HG02763 (cell line): Measurements from ENCODE around the gene ITGA1.

Source experiments
- ATAC-seq: cut with Tn5 transposase; IDR thresholded peaks from one replicate; pipeline ENCODE4 v1.9.1; 2021; ENCODE audit warnings: mild to moderate bottlenecking, moderate library complexity; ENCODE audit not compliant: unreplicated experiment

Gene ITGA1

GRCh38 chr5:52990528-52990925 is 202.8 kb downstream of the ITGA1 start:
- no peak for ATAC-seq

DNA sequence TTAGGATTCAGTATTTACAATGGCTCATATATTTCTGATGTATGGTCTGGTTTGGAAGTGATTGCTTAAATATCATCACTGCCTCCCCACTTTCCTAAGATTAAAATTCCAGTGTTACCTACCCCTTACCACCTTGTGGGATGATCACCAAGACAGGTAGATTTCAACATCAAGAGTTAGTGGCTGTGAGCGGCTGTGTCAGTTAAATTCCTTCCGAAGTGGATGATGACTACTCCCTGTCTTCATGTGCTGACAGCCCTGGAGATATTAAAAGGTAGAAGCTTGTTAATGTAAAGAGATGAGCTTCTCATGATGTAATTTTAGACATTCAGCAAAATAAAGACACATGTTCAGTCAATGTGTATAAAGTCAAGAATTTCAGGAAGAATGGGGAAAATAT is 205.7 kb downstream of the ITGA1 start:
- ATAC-seq, result no peak

DNA sequence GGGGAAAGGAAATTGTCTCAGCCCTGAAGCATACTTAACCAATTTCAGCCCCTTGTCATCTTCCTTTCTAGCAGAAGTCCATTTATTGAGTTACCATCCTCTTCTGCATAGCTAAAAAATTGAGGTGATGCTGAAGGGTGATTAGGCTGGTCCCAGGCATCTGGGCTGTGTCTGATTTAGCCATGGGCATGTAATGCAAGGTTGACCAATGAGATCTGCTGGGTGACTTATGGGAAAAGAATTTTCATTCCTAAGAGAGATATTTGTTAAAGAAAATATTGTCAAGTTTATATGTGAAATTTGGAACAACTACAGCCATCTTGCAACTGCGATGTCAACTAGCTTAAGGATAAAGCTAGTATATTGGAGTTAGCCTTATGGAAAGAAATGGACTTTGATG is 206.6 kb downstream of the ITGA1 start:
- ATAC-seq, result no peak

GRCh38 chr5:52995095-52995494 is 207.4 kb downstream of the ITGA1 start:
- no peak for ATAC-seq

DNA sequence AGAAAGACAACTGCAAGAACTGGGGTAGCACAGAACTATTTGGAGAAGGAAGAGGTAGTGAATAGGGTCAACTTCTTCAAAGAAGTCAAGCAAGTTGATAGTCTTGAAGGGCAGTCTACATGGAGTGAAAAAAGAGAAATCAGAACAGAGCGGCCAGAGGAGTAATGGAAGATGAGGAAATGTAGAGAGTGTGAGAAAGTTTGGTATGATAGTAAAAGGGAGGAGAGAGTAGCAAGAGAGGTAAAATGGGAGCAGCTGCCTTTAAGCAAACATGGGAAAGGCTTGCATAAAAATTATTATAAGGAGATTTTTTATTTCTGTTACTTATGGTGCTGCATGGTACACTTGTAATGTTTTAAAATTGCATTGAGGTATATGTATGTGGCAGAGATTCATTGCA is 208.2 kb downstream of the ITGA1 start:
- ATAC-seq, result no peak

- ATAC-seq, result no peak
Observed at GRCh38 chr5:52996979-52997378, 209.3 kb downstream of the ITGA1 start.

DNA sequence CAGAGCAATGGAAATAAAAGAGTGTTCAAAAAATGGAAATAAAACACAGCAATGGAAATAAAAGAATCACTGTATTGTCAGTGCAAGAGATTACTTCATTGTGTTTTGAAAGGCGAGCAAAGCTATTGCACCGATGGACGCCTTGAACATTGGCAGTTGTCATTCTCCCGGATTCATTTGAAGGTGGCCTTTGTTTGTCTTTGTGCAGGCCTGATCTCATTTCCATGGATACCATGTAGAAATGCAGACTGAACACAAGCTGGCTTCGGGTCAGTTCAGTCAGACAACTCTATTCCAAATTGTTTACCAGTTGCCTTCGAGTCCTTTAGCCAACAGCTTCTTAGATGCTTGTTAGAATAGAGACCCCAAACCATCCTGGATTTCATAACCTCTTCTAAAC is 209.7 kb downstream of the ITGA1 start:
- no peak for ATAC-seq

DNA sequence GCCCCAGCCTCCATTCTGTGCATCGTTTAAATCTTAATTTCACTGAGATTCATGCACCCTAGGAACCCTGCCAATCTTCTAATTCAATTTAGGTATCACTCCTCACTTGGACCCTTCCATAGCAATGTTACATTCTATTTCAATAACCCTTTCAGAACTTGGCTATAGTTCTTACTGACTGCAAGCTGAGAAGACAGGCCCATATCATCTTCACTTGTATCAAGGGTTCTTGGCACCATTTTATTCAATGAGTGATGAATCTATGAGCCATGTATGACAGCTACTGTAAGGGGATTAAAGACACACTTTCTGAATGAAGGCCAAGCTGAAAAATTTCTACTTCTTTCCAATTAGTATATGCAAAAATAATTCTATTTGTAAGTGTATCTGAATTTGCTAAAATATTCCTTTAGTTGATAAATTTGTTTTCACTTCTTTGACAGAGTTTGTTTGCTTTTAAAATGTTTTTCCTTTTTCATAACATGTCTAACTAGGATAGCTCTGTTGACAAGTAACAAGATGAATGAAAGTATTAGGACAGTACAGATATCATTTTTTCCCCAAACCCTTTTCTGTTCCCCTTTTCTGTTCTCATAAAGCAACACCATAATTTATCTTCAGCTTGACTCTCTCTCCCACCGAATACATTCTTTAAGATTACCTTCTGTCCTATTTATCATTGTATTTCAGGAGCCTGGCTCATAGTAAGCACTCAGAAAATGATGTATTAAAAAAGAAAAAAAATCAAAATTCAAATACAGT is 211.0 kb downstream of the ITGA1 start:
- ATAC-seq, result peak; percentile 56

DNA sequence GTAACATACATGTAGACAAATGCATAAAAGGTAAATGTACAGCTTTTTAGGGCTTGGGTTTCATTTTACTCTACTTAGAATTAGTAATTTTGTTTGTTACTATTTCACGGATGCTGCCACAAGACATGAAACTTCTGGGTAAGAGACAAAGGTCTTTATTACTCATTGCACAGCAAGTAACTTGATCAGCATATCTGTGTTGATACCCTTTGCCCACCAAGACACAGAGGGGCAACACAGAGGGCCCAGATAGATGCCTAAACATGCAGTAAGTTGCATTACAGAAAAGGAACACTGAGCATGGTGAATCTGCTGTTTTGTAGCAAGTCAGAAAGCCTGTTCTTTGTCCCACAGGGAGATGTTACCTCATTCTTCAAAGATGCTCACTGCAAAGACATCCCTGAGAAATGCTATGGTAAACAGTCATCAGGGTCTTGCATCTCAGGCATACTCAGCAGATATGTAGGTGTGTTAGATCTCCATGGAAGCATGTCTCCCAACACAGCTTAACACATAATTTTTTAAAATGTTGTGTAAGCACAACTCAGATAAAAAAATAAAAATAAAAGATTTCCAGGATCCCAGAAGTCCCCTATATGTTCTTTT is 211.7 kb downstream of the ITGA1 start:
- ATAC-seq, result no peak

GRCh38 chr5:53001541-53001940 is 213.8 kb downstream of the ITGA1 start:
- no peak for ATAC-seq

GRCh38 chr5:53002491-53002890 is 214.8 kb downstream of the ITGA1 start:
- no peak for ATAC-seq

- ATAC-seq, result no peak
Observed at GRCh38 chr5:53003144-53003543, 215.4 kb downstream of the ITGA1 start.

GRCh38 chr5:53006911-53007890 is 219.5 kb downstream of the ITGA1 start:
- no peak for ATAC-seq

GRCh38 chr5:53008751-53009150 is 221.0 kb downstream of the ITGA1 start:
- peak; percentile 92 for ATAC-seq
